CD4-positive, alpha-beta memory T cell (primary cell): ENCODE results near the gene DHODH. TPM values are rescaled to one million over a fixed set of nuclear protein-coding genes. Genes with fewer than 3 reads are reported as not detected.
"Not testable (repeated sequence)": the region's sequence is repeated elsewhere in the genome, so short reads cannot be mapped to it uniquely, and the experiment has no call there.

Experiments used
- CTCF ChIA-PET: fragments of 350-600 bp; sonication (Branson Sonifier 250); formaldehyde crosslinking; loops from one replicate; lab custom pipeline; 2021; ENCODE audit warnings: inconsistent platforms; ENCODE audit not compliant: partially characterized antibody; lab: Charles Lee
- POLR2A ChIA-PET: fragments of 350-600 bp; sonication (Branson Sonifier 250); formaldehyde crosslinking; loops from one replicate; lab custom pipeline; 2021; ENCODE audit not compliant: partially characterized antibody; lab: Charles Lee
- DNase-seq, 5 donors: peaks; one replicate each; pipeline versions ENCODE4 v3.0.0 to v3.0.0-alpha.2; 2020 to 2022; ENCODE audit warnings: mixed read lengths in 1 of 5
- H3K27ac ChIP-seq: one replicate; pipeline ENCODE4 v1.7.0; 2013; ENCODE audit warnings: low read depth, low read length
- H3K27me3 ChIP-seq: 2 replicates; pipeline ENCODE4 v1.7.0; 2013; ENCODE audit warnings: mild to moderate bottlenecking, low read length, moderate library complexity; ENCODE audit not compliant: insufficient read depth
- H3K36me3 ChIP-seq: 2 replicates; pipeline ENCODE4 v1.7.0; 2013; ENCODE audit warnings: mild to moderate bottlenecking, low read length, moderate library complexity; ENCODE audit not compliant: insufficient read depth
- H3K4me1 ChIP-seq: 2 replicates; pipeline ENCODE4 v1.7.0; 2013; ENCODE audit warnings: mild to moderate bottlenecking, low read length, moderate library complexity; ENCODE audit not compliant: insufficient read depth
- H3K4me3 ChIP-seq, 2 donors: one replicate each; pipeline ENCODE4 v1.7.0; 2013; ENCODE audit warnings: low read length in 2 of 2, mild to moderate bottlenecking in 1 of 2
- H3K9me3 ChIP-seq, 2 donors: one replicate each; pipeline ENCODE4 v1.7.0; 2013; ENCODE audit warnings: low read length in 2 of 2, control low read depth in 1 of 2; ENCODE audit not compliant: control insufficient read depth in 1 of 2
- H3K27ac Mint-ChIP-seq, 7 donors: one replicate each; pipeline ENCODE4 v1.8.0; 2020 to 2021; ENCODE audit warnings: mixed read lengths in 7 of 7, mild to moderate bottlenecking in 6 of 7, inconsistent platforms in 3 of 7, moderate library complexity in 3 of 7
- H3K27me3 Mint-ChIP-seq, 2 donors: one replicate each; pipeline ENCODE4 v1.8.0; 2020 to 2021; ENCODE audit warnings: mixed read lengths in 2 of 2
- H3K36me3 Mint-ChIP-seq, 2 donors: one replicate each; pipeline ENCODE4 v1.8.0; 2020 to 2021; ENCODE audit warnings: mixed read lengths in 2 of 2, inconsistent platforms in 1 of 2, mild to moderate bottlenecking in 1 of 2
- H3K4me1 Mint-ChIP-seq, 4 donors: one replicate each; pipeline ENCODE4 v1.8.0; 2020 to 2021; ENCODE audit warnings: mixed read lengths in 4 of 4, mild to moderate bottlenecking in 1 of 4
- H3K4me3 Mint-ChIP-seq, 8 donors: one replicate each; pipeline ENCODE4 v1.8.0; 2020 to 2021; ENCODE audit warnings: mixed read lengths in 8 of 8, mild to moderate bottlenecking in 7 of 8, moderate library complexity in 6 of 8, inconsistent platforms in 3 of 8
- H3K9me3 Mint-ChIP-seq, 8 donors: one replicate each; pipeline ENCODE4 v1.8.0; 2020 to 2021; ENCODE audit warnings: mixed read lengths in 8 of 8, mild to moderate bottlenecking in 5 of 8, inconsistent platforms in 3 of 8, moderate library complexity in 1 of 8
- intact Hi-C: fragments of 100-400 bp; cut with micrococcal nuclease; formaldehyde crosslinking; loops from one replicate; pipeline ENCODE4 v1.15.1; 2023
- polyA plus RNA-seq, 2 donors: library from polyadenylated mRNA; unstranded; fragments of 300-500 nt; fragmentation: Illumina TruSeq; gene quantifications; one replicate each; pipeline ENCODE4 v1.2.3, GENCODE V29; 2021
- total RNA-seq, 2 experiments: library from RNA; stranded (reverse); gene quantifications; one replicate each; pipeline ENCODE4 v1.2.3, GENCODE V29; 2021

DHODH gene
- total and polyA plus RNA-seq, 4 experiments from 2014 or later: 8.1 to 11.2 (median 9.6) TPM

GRCh38 chr16:72066747-72067146, 58.2 kb downstream of the DHODH start:
- ChIA-PET POLR2A (no interaction called here), CTCF (interaction anchor here (0.9 to 1.6 kb wide), 6 partner anchors 9 to 33 kb away, joined by 3 to 9 read pairs (median 4); no protein-coding TSS in a partner anchor)
- no peak overlapping the region for H3K4me3 Mint-ChIP-seq
- no peaks in the 10 kb centered on the region for H3K36me3 ChIP-seq
- peaks cover 0 to 2% (median 0%) of the 10 kb centered on the region in 8 donors for H3K9me3 Mint-ChIP-seq
- H3K4me3 ChIP-seq: no peak overlapping the region
- peaks cover 3 to 17% of the 10 kb centered on the region in 2 donors for H3K36me3 Mint-ChIP-seq
- no peaks in the 10 kb centered on the region for H3K9me3 ChIP-seq
- H3K27me3 ChIP-seq: no peaks in the 10 kb centered on the region
- no peaks in the 10 kb centered on the region for H3K4me1 ChIP-seq
- H3K27ac Mint-ChIP-seq: peak overlapping the region in 1 of 7 donors; percentile 29
- DNase-seq: peak in 4 of 5 donors; percentile 4 to 24 (median 9)
- no peak overlapping the region for H3K27ac ChIP-seq
- no peaks in the 10 kb centered on the region for H3K27me3 Mint-ChIP-seq
- peaks cover 0 to 2% (median 0%) of the 10 kb centered on the region in 4 donors for H3K4me1 Mint-ChIP-seq
- intact Hi-C loops: loop anchor here (1.0 kb wide), 1 partner anchor 33 kb away; no protein-coding TSS in a partner anchor

GRCh38 chr16:72068930-72069329, 60.4 kb downstream of the DHODH start:
- H3K4me3 ChIP-seq: no peak overlapping the region
- Mint-ChIP-seq H3K27me3 (no peaks in the 10 kb centered on the region), H3K4me1 (peaks cover 0 to 2% (median 0%) of the 10 kb centered on the region in 4 donors), H3K36me3 (peaks cover 3 to 9% of the 10 kb centered on the region in 2 donors), H3K4me3 (no peak overlapping the region), H3K27ac (no peak overlapping the region), H3K9me3 (peaks cover 0 to 2% (median 0%) of the 10 kb centered on the region in 8 donors)
- H3K27me3 ChIP-seq: no peaks in the 10 kb centered on the region
- DNase-seq: no peak
- ChIA-PET POLR2A (no interaction called here), CTCF (no interaction called here)
- H3K9me3 ChIP-seq: no peaks in the 10 kb centered on the region
- H3K27ac ChIP-seq: no peak overlapping the region
- H3K4me1 ChIP-seq: no peaks in the 10 kb centered on the region
- H3K36me3 ChIP-seq: no peaks in the 10 kb centered on the region
- intact Hi-C loops: no loop called here

GRCh38 chr16:72072514-72073342, 64.2 kb downstream of the DHODH start:
- CTCF ChIA-PET: interaction anchor here (1.0 to 1.5 kb wide), 2 partner anchors 10 to 11 kb away, joined by 3 read pairs; partner anchors contain the start of gene HPR
- H3K27ac ChIP-seq: no peak overlapping the region
- Mint-ChIP-seq H3K4me3 (no peak overlapping the region), H3K27me3 (no peaks in the 10 kb centered on the region), H3K36me3 (peaks cover 0 to 3% of the 10 kb centered on the region in 2 donors), H3K4me1 (no peaks in the 10 kb centered on the region), H3K27ac (no peak overlapping the region), H3K9me3 (no peaks in the 10 kb centered on the region)
- no peaks in the 10 kb centered on the region for H3K27me3 ChIP-seq
- H3K4me3 ChIP-seq: no peak overlapping the region
- no peaks in the 10 kb centered on the region for H3K9me3 ChIP-seq
- no peaks in the 10 kb centered on the region for H3K4me1 ChIP-seq
- intact Hi-C loops: no loop called here
- POLR2A ChIA-PET: no interaction called here
- no peak for DNase-seq
- no peaks in the 10 kb centered on the region for H3K36me3 ChIP-seq

GRCh38 chr16:72073560-72074230, 65.2 kb downstream of the DHODH start:
- no peaks in the 10 kb centered on the region for H3K27me3 Mint-ChIP-seq
- ChIA-PET POLR2A (no interaction called here), CTCF (interaction anchor here (1.5 kb wide), 1 partner anchor 10 kb away, joined by 3 read pairs; no protein-coding TSS in a partner anchor)
- no peaks in the 10 kb centered on the region for H3K4me1 Mint-ChIP-seq
- no peak overlapping the region for H3K27ac ChIP-seq
- peaks cover 0 to 8% of the 10 kb centered on the region in 2 donors for H3K36me3 Mint-ChIP-seq
- no peak overlapping the region for H3K4me3 ChIP-seq
- H3K4me3 Mint-ChIP-seq: no peak overlapping the region
- no peaks in the 10 kb centered on the region for H3K9me3 Mint-ChIP-seq
- intact Hi-C loops: no loop called here
- H3K36me3 ChIP-seq: no peaks in the 10 kb centered on the region
- no peaks in the 10 kb centered on the region for H3K27me3 ChIP-seq
- no peak for DNase-seq
- H3K9me3 ChIP-seq: no peaks in the 10 kb centered on the region
- no peaks in the 10 kb centered on the region for H3K4me1 ChIP-seq
- H3K27ac Mint-ChIP-seq: no peak overlapping the region

- POLR2A ChIA-PET, H3K27ac Mint-ChIP-seq, H3K9me3 Mint-ChIP-seq, H3K4me3 Mint-ChIP-seq, H3K36me3 Mint-ChIP-seq, DNase-seq, H3K9me3 ChIP-seq, H3K4me1 ChIP-seq, H3K36me3 ChIP-seq, CTCF ChIA-PET, H3K27ac ChIP-seq, intact Hi-C loops, H3K4me3 ChIP-seq, H3K4me1 Mint-ChIP-seq, H3K27me3 Mint-ChIP-seq, H3K27me3 ChIP-seq: not testable (repeated sequence)
Observed at GRCh38 chr16:72075067-72075466, 66.5 kb downstream of the DHODH start.

Other genes with a start within 250 kb of the DHODH start
- 100 to 1,000 TPM; 101 to 103 TPM for gene AP1G1, start 199.9 kb upstream of the DHODH start, total RNA-seq
- 10 to 100 TPM in 1 of 2 donors, 1 to 10 TPM in 1; 7.6 to 13.4 TPM for gene AP1G1, start 199.9 kb upstream of the DHODH start, polyA plus RNA-seq
- gene ATXN1L, start 162.8 kb upstream of the DHODH start, total RNA-seq: 10 to 100 TPM; 29.6 to 31.6 TPM
- gene ATXN1L, start 162.8 kb upstream of the DHODH start, polyA plus RNA-seq: 10 to 100 TPM; 10.0 to 10.5 TPM
- 1 to 10 TPM; 8.0 to 9.7 TPM for gene ZNF821, start 124.6 kb upstream of the DHODH start, total RNA-seq
- gene ZNF821, start 124.6 kb upstream of the DHODH start, polyA plus RNA-seq: 10 to 100 TPM in 1 of 2 donors, 1 to 10 TPM in 1; 9.7 to 10.4 TPM
- gene IST1, start 113.2 kb upstream of the DHODH start, total RNA-seq: 100 to 1,000 TPM; 282 to 287 TPM
- 100 to 1,000 TPM; 180 to 181 TPM for gene IST1, start 113.2 kb upstream of the DHODH start, polyA plus RNA-seq
- gene PKD1L3, start 8.3 kb upstream of the DHODH start, total RNA-seq: not detected
- gene PKD1L3, start 8.3 kb upstream of the DHODH start, polyA plus RNA-seq: not detected
- not detected for gene HP, start 45.8 kb downstream of the DHODH start, total RNA-seq
- gene HP, start 45.8 kb downstream of the DHODH start, polyA plus RNA-seq: not detected
- gene HPR, start 54.5 kb downstream of the DHODH start, total RNA-seq: not detected
- not detected for gene HPR, start 54.5 kb downstream of the DHODH start, polyA plus RNA-seq
- 10 to 100 TPM; 23.7 to 26.1 TPM for gene TXNL4B, start 84.9 kb downstream of the DHODH start, total RNA-seq
- gene TXNL4B, start 84.9 kb downstream of the DHODH start, polyA plus RNA-seq: 10 to 100 TPM; 11.3 to 12.5 TPM
- gene DHX38, start 85.1 kb downstream of the DHODH start, total RNA-seq: 100 to 1,000 TPM; 109 to 120 TPM
- 10 to 100 TPM; 16.9 to 43.3 TPM for gene DHX38, start 85.1 kb downstream of the DHODH start, polyA plus RNA-seq
- 1 to 10 TPM in 1 of 2 experiments, under 1 TPM in 1; 0.73 to 1.1 TPM for gene PMFBP1, start 163.4 kb downstream of the DHODH start, total RNA-seq
- not detected for gene PMFBP1, start 163.4 kb downstream of the DHODH start, polyA plus RNA-seq